ENCODE measurements around the gene KNTC1. TPM values are rescaled to one million over a fixed set of nuclear protein-coding genes. Genes with fewer than 3 reads are reported as not detected.
"Not testable (repeated sequence)": the region's sequence is repeated elsewhere in the genome, so short reads cannot be mapped to it uniquely, and the experiment has no call there.

Gene KNTC1
- total RNA-seq, 1 experiment from 2014 or later = 55.8 TPM

DNA sequence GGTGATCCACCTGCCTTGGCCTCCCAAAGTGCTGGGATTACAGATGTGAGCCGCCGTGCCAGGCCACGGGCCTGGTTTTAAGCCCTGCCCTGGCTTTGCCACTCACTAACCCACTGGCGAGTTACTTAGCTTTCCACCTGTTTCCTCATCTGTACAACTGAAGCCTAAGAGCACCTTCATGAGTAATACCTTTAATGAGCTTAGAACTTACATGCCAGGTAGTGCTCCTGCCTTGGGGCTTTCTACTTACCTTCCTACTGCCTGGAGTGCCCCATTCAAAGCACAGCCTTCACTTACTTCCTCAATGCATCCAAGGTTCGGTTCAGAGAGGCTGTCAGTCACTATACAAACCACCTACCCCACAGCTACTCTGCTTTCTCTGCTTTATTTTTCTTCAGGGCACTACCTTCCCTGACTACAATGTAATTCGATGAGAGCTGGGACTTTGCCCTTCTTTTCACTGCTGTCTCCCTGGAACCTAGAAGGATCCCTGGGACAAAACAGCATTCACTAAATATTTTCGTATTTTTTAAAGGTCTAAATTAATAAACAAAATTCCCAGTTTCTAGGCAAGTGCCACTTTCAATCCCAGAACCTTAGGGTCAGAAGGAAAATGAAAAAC, 40.1 kb upstream of the KNTC1 start:
- no peaks in the 10 kb centered on the region for H3K27me3 ChIP-seq (replicated peaks; ENCODE audit: control insufficient read depth, insufficient read depth, low read length)
- intact Hi-C loops (cut with micrococcal nuclease; ENCODE audit: unreplicated experiment) = loop anchor here (5.0 kb wide), 1 partner anchor 85 kb away; no protein-coding TSS in a partner anchor
- Mint-ChIP-seq H3K36me3 (ENCODE audit: insufficient read depth, unreplicated experiment) (peaks cover 92% of the 10 kb centered on the region), H3K9me3 (ENCODE audit: unreplicated experiment) (no peaks in the 10 kb centered on the region), H3K4me3 (ENCODE audit: unreplicated experiment) (no peak overlapping the region), H3K27ac (ENCODE audit: unreplicated experiment) (no peak overlapping the region), H3K27me3 (ENCODE audit: insufficient read depth, unreplicated experiment) (no peaks in the 10 kb centered on the region), H3K4me1 (ENCODE audit: low read depth, unreplicated experiment) (peaks cover 18% of the 10 kb centered on the region)
- ChIA-PET POLR2A (interaction anchor here (0.5 to 1.0 kb wide), 2 partner anchors 14 to 38 kb away, joined by 3 to 4 read pairs; partner anchors contain the start of gene ZCCHC8), CTCF (no interaction called here)
- DNase-seq = no peak
- H3K4me1 ChIP-seq = peaks cover 19% of the 10 kb centered on the region
- H3K4me3 ChIP-seq (ENCODE audit: low read depth, low read length) = no peak overlapping the region
- peaks cover 2% of the 10 kb centered on the region; the same call in 1 of the 2 replicates for H3K36me3 ChIP-seq (ENCODE audit: control insufficient read depth, insufficient read depth, low read length)
- BruUV-seq (replicated peaks) = TSS peak; percentile 4
- TF ChIP-seq, protein P1, sequence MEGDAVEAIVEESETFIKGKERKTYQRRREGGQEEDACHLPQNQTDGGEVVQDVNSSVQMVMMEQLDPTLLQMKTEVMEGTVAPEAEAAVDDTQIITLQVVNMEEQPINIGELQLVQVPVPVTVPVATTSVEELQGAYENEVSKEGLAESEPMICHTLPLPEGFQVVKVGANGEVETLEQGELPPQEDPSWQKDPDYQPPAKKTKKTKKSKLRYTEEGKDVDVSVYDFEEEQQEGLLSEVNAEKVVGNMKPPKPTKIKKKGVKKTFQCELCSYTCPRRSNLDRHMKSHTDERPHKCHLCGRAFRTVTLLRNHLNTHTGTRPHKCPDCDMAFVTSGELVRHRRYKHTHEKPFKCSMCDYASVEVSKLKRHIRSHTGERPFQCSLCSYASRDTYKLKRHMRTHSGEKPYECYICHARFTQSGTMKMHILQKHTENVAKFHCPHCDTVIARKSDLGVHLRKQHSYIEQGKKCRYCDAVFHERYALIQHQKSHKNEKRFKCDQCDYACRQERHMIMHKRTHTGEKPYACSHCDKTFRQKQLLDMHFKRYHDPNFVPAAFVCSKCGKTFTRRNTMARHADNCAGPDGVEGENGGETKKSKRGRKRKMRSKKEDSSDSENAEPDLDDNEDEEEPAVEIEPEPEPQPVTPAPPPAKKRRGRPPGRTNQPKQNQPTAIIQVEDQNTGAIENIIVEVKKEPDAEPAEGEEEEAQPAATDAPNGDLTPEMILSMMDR (IDR thresholded peaks at IDR 0.05; ENCODE audit: insufficient read depth in 1 of 2, low read depth in 1 of 2, low read length in 1 of 2, severe bottlenecking in 1 of 2, unreplicated experiment in 1 of 2) = no peak
- H3K9me3 ChIP-seq = no peaks in the 10 kb centered on the region

DNA sequence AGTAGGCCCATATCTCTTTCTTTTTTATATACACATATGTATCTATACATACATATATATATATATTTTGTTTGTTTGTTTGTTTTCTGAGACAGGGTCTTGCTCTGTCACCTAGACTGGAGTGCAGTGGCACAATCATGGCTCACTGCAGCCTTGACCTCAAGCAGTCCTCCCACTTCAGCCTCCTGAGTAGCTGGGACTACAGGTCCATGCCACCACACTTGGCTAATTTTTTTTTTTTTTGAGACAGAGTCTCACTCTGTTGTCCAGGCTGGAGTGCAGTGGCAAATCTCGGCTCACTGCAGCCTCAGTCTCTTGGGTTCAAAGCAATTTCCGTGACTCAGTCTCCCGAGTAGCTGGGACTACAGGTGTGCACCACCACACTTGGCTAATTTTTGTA, 39.2 kb upstream of the KNTC1 start:
- H3K36me3 Mint-ChIP-seq (ENCODE audit: insufficient read depth, unreplicated experiment) = peaks cover 95% of the 10 kb centered on the region
- H3K9me3 ChIP-seq; H3K27me3 ChIP-seq (replicated peaks; ENCODE audit: control insufficient read depth, insufficient read depth, low read length); H3K27me3 Mint-ChIP-seq (ENCODE audit: insufficient read depth, unreplicated experiment); H3K4me3 ChIP-seq (ENCODE audit: low read depth, low read length); H3K27ac Mint-ChIP-seq (ENCODE audit: unreplicated experiment); POLR2A ChIA-PET; H3K9me3 Mint-ChIP-seq (ENCODE audit: unreplicated experiment); H3K36me3 ChIP-seq (ENCODE audit: control insufficient read depth, insufficient read depth, low read length); CTCF ChIA-PET; BruUV-seq (replicated peaks); H3K4me3 Mint-ChIP-seq (ENCODE audit: unreplicated experiment); DNase-seq: not testable (repeated sequence)
- peaks cover 18% of the 10 kb centered on the region for H3K4me1 Mint-ChIP-seq (ENCODE audit: low read depth, unreplicated experiment)
- intact Hi-C loops (cut with micrococcal nuclease; ENCODE audit: unreplicated experiment) = loop anchor here (5.0 kb wide), 1 partner anchor 86 kb away; no protein-coding TSS in a partner anchor
- peaks cover 19% of the 10 kb centered on the region for H3K4me1 ChIP-seq

DNA sequence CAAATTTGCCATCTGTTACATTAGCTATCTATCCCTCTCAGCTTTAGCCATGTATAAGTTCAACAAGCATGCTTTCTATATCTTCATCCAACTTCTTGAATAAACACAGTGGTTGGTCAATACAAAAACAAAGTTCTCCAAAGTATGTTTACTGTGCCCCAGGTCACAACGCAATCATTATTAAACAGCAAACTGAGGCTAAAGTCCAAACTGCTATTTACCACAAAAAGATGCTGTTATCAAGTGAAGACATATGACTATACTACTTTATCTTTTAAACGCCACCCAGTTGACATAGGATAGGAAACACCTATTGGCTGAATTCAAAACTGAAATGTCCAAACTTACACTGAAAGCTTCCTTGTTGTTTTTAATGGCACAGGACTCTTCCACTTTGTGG, 38.0 kb upstream of the KNTC1 start:
- no peaks in the 10 kb centered on the region for H3K9me3 Mint-ChIP-seq (ENCODE audit: unreplicated experiment)
- ChIA-PET POLR2A (interaction anchor here (0.6 to 1.8 kb wide), 5 partner anchors 11 to 89 kb away, joined by 3 to 20 read pairs (median 4); partner anchors contain the start of genes KNTC1, RSRC2 and ZCCHC8), CTCF (interaction anchor here (0.7 to 1.3 kb wide), 2 partner anchors 12 to 40 kb away, joined by 4 to 5 read pairs; partner anchors contain the start of gene ZCCHC8)
- peaks cover 86% of the 10 kb centered on the region for H3K36me3 Mint-ChIP-seq (ENCODE audit: insufficient read depth, unreplicated experiment)
- H3K4me1 Mint-ChIP-seq (ENCODE audit: low read depth, unreplicated experiment) = peaks cover 18% of the 10 kb centered on the region
- no peaks in the 10 kb centered on the region for H3K9me3 ChIP-seq
- H3K27me3 ChIP-seq (replicated peaks; ENCODE audit: control insufficient read depth, insufficient read depth, low read length) = no peaks in the 10 kb centered on the region
- DNase-seq = peak in 1 of 2 experiments; percentile 58
- intact Hi-C loops (cut with micrococcal nuclease; ENCODE audit: unreplicated experiment) = loop anchor here (5.0 kb wide), 1 partner anchor 87 kb away; no protein-coding TSS in a partner anchor
- no TSS peak for BruUV-seq (replicated peaks)
- peak overlapping the region; percentile 76 for H3K27ac Mint-ChIP-seq (ENCODE audit: unreplicated experiment)
- TF ChIP-seq, protein P1 (IDR thresholded peaks at IDR 0.05; ENCODE audit: insufficient read depth in 1 of 2, low read depth in 1 of 2, low read length in 1 of 2, severe bottlenecking in 1 of 2, unreplicated experiment in 1 of 2) = no peak
- H3K4me1 ChIP-seq = peaks cover 19% of the 10 kb centered on the region
- H3K27me3 Mint-ChIP-seq (ENCODE audit: insufficient read depth, unreplicated experiment) = no peaks in the 10 kb centered on the region
- H3K4me3 ChIP-seq (ENCODE audit: low read depth, low read length) = no peak overlapping the region
- peaks cover 2% of the 10 kb centered on the region; the same call in 1 of the 2 replicates for H3K36me3 ChIP-seq (ENCODE audit: control insufficient read depth, insufficient read depth, low read length)
- H3K4me3 Mint-ChIP-seq (ENCODE audit: unreplicated experiment) = peak overlapping the region; percentile 56

All from Caco-2 (cell line).